Activated naive CD8-positive, alpha-beta T cell treated with anti-CD3 and anti-CD28 coated beads for 36 hours (primary cell): ENCODE measurements around the gene HSPG2. TPM values are rescaled to one million over a fixed set of nuclear protein-coding genes. Genes with fewer than 3 reads are reported as not detected.
A peak's percentile ranks its signal among the peaks of the same experiment; 100 is the strongest.
"Not testable (repeated sequence)": the region's sequence is repeated elsewhere in the genome, so short reads cannot be mapped to it uniquely, and the experiment has no call there.

ENCODE experiments used
- DNase-seq: peaks from one replicate; pipeline ENCODE4 v3.0.0; 2021
- H3K27ac Mint-ChIP-seq: one replicate; pipeline ENCODE4 v1.8.0; 2022; ENCODE audit warnings: mild to moderate bottlenecking, moderate library complexity, mixed read lengths
- H3K27me3 Mint-ChIP-seq: one replicate; pipeline ENCODE4 v1.8.0; 2022; ENCODE audit warnings: mild to moderate bottlenecking, mixed read lengths
- H3K36me3 Mint-ChIP-seq: one replicate; pipeline ENCODE4 v1.8.0; 2021; ENCODE audit warnings: mild to moderate bottlenecking, mixed read lengths
- H3K4me1 Mint-ChIP-seq: one replicate; pipeline ENCODE4 v1.8.0; 2021; ENCODE audit warnings: mixed read lengths
- H3K4me3 Mint-ChIP-seq: one replicate; pipeline ENCODE4 v1.8.0; 2022; ENCODE audit warnings: mild to moderate bottlenecking, moderate library complexity, mixed read lengths
- H3K9me3 Mint-ChIP-seq: one replicate; pipeline ENCODE4 v1.8.0; 2022; ENCODE audit warnings: mixed read lengths
- total RNA-seq, 2 experiments: library from RNA; stranded (reverse); gene quantifications; one replicate each; pipeline ENCODE4 v1.2.3, GENCODE V29; 2021

Gene HSPG2
- total RNA-seq, 2 experiments from 2014 or later = 11.0 to 11.6 TPM

- no peaks in the 10 kb centered on the region for H3K36me3 Mint-ChIP-seq
- no peak for DNase-seq
- no peak overlapping the region for H3K4me3 Mint-ChIP-seq
- no peak overlapping the region for H3K27ac Mint-ChIP-seq
- H3K27me3 Mint-ChIP-seq = peaks cover 4% of the 10 kb centered on the region
- H3K9me3 Mint-ChIP-seq = no peaks in the 10 kb centered on the region
- H3K4me1 Mint-ChIP-seq = no peaks in the 10 kb centered on the region
Measured at GRCh38 chr1:21804536-21804935, 132.6 kb downstream of the HSPG2 start.

DNA sequence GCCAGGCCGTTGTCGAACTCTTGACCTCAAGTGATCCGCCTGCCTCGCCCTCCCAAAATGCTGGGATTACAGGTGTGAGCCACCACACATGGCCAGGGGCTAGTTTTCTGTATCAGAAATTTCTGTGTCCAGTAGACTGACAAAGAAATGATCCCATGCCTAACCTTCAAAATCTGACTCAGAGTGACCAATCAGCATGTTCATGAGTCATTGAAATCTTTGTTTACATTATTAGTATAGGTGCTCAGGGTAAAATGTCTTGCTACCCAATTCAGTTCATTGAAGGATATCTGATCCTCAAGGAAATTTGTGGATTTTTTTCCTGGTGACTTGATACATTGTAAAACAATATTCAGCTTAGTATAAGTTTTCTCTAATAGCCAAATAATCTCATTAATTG, 136.0 kb downstream of the HSPG2 start:
- peaks cover 4% of the 10 kb centered on the region for H3K27me3 Mint-ChIP-seq
- H3K27ac Mint-ChIP-seq = no peak overlapping the region
- H3K4me3 Mint-ChIP-seq = no peak overlapping the region
- no peaks in the 10 kb centered on the region for H3K36me3 Mint-ChIP-seq
- no peaks in the 10 kb centered on the region for H3K9me3 Mint-ChIP-seq
- DNase-seq = no peak
- no peaks in the 10 kb centered on the region for H3K4me1 Mint-ChIP-seq

DNA sequence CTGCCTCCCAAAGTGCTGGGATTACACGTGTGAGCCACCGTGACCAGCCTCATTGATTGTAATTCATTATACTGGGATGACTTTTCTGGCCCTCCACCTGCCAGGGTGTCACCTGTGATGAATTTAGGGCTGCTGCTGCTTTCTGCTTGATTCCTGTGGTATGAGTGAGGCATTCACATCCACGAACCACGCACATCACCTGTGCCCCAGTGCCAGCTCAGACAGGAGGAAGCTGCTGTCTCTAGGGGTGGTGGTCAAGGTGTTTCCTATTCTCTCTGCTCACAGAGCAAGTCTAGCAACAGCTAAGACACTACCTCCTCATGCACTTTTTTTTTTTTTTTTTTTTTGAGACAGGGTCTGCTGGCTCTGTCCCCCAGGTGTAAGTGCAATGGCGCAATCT, 137.4 kb downstream of the HSPG2 start:
- no peak for DNase-seq
- no peaks in the 10 kb centered on the region for H3K4me1 Mint-ChIP-seq
- peaks cover 2% of the 10 kb centered on the region for H3K9me3 Mint-ChIP-seq
- no peak overlapping the region for H3K27ac Mint-ChIP-seq
- H3K27me3 Mint-ChIP-seq = peaks cover 4% of the 10 kb centered on the region
- H3K4me3 Mint-ChIP-seq = no peak overlapping the region
- no peaks in the 10 kb centered on the region for H3K36me3 Mint-ChIP-seq

GRCh38 chr1:21795075-21795474, 142.0 kb downstream of the HSPG2 start:
- peaks cover 6% of the 10 kb centered on the region for H3K4me1 Mint-ChIP-seq
- no peaks in the 10 kb centered on the region for H3K36me3 Mint-ChIP-seq
- no peak overlapping the region for H3K27ac Mint-ChIP-seq
- no peaks in the 10 kb centered on the region for H3K27me3 Mint-ChIP-seq
- no peak for DNase-seq
- H3K9me3 Mint-ChIP-seq = peaks cover 2% of the 10 kb centered on the region
- no peak overlapping the region for H3K4me3 Mint-ChIP-seq

DNA sequence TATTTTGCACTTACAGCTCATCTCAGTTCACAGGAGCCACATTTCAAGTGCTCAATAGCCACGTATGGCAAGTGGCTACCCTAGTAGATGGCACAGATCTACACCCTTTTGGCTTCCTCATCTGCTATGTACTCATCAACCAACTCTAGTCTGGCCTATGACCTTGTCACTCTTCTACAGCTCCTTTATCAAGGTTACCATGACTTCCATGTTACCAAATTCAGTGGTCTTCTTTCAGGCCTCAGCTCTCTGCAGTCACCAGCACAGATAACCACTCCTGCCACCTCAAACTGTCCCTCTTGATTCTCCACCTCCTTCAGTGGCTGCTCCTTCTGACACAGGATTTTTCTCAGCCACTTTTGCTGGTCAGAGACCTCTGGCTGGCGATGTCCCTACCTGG, 142.5 kb downstream of the HSPG2 start:
- H3K9me3 Mint-ChIP-seq = peaks cover 2% of the 10 kb centered on the region
- DNase-seq = no peak
- H3K27me3 Mint-ChIP-seq = no peaks in the 10 kb centered on the region
- H3K4me1 Mint-ChIP-seq = peaks cover 6% of the 10 kb centered on the region
- H3K27ac Mint-ChIP-seq = no peak overlapping the region
- H3K36me3 Mint-ChIP-seq = no peaks in the 10 kb centered on the region
- H3K4me3 Mint-ChIP-seq = no peak overlapping the region

GRCh38 chr1:21793104-21793503, 144.0 kb downstream of the HSPG2 start:
- Mint-ChIP-seq H3K27ac (no peak overlapping the region), H3K36me3 (no peaks in the 10 kb centered on the region)
- DNase-seq = no peak

DNA sequence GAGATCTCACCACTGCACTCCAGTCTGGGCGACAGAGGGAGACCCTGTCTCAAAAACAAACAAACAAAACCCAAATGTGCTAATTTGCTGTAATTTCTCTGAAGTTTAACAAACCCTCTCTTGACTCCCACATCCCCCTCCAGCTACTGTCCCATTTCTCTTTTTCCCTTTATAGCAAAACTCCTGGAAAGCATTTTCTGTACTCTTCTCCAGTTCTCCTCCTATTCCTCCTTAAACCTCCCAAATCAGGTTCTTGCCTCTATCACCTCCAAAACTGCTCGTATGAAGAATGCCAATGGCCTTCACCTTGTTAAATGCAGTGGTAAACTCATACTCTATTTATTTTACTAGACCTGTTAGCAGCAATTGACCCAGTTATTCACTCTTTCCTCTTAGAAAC, 150.5 kb downstream of the HSPG2 start:
- Mint-ChIP-seq H3K4me3 (no peak overlapping the region), H3K36me3 (no peaks in the 10 kb centered on the region), H3K27me3 (peaks cover 3% of the 10 kb centered on the region), H3K9me3 (no peaks in the 10 kb centered on the region), H3K27ac (no peak overlapping the region), H3K4me1 (peaks cover 6% of the 10 kb centered on the region)
- no peak for DNase-seq

More at GRCh38 chr1:21793104-21793503, 144.0 kb downstream of the HSPG2 start:
- Mint-ChIP-seq H3K4me3 (no peak overlapping the region), H3K9me3 (peaks cover 2% of the 10 kb centered on the region), H3K27me3 (no peaks in the 10 kb centered on the region), H3K4me1 (peaks cover 6% of the 10 kb centered on the region)

DNA sequence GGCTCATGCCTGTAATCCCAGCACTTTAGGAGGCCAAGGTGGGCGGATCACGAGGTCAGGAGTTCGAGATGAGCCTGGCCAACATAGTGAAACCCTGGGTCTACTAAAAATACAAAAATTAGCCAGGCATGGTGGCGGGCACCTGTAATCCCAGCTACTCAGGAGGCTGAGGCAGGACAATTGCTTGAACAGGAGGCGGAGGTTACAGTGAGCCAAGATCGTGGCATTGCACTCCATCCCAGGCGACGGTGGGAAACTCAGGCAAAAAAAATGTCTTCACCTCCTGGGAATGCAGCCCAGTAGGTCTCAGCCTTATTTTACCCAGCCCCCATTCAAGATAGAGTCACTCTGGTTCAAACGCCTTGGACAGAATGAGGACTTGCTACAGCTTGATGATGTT, 151.3 kb downstream of the HSPG2 start:
- DNase-seq, H3K27me3 Mint-ChIP-seq, H3K27ac Mint-ChIP-seq, H3K4me3 Mint-ChIP-seq, H3K9me3 Mint-ChIP-seq, H3K4me1 Mint-ChIP-seq, H3K36me3 Mint-ChIP-seq: not testable (repeated sequence)

- Mint-ChIP-seq H3K36me3 (peaks cover 3% of the 10 kb centered on the region), H3K9me3 (no peaks in the 10 kb centered on the region), H3K4me3 (peak overlapping the region; percentile 90), H3K27ac (peak overlapping the region; percentile 100), H3K4me1 (peaks cover 18% of the 10 kb centered on the region), H3K27me3 (peaks cover 3% of the 10 kb centered on the region)
- no peak for DNase-seq
Measured at GRCh38 chr1:21783679-21784603, 153.2 kb downstream of the HSPG2 start.

DNA sequence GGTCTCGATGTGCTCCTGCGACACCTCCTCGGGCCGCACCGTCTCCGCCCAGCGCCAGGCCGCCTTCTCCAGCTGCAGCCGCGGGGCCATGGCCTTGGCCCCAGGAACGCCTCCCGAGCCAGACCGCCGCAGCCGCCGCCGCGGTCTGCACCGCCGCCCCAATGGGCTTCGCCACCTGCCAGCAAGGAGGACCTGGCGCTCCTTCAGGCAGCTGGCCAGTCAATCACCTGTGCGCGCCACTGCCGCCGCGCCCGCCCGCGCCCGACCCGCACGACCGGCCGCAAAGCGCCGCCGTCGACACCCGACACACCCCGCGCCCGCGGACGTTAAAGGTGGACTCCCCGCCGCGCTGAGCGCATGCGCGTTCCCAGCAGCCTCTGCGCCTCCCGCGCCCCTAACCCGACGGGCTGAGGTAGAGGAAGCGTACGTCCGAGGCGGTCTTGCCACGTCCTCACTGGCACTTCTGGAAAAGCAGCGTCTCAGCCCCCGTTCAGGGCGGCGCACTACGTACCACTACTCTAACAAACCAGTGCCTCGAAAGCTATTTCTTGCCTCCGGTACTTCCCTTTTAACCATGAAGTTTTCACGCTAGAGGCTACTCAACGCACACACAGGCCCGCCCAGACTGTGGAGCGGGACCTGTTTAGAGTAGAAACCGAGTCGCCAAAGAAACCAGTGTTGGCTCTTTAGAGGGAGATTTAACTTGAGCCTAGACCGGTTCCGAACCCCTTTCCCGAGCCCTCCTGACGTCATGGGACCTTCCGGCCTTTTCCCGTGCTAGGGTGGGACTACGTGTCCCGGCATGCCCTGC, 154.0 kb downstream of the HSPG2 start, which contains the start of gene USP48:
USP48 (minus strand) TSS at position 282 of the 811 bp plus-strand sequence; CDS start at position 90, 192 bp downstream.
- Mint-ChIP-seq H3K9me3 (peaks cover under 1% of the 10 kb centered on the region), H3K36me3 (peaks cover 6% of the 10 kb centered on the region), H3K4me3 (peak within 1 kb of the TSS; percentile 90), H3K4me1 (peaks cover 23% of the 10 kb centered on the region), H3K27me3 (peaks cover 3% of the 10 kb centered on the region), H3K27ac (peak within 1 kb of the TSS; percentile 100)
- peak; percentile 98 for DNase-seq

- Mint-ChIP-seq H3K4me3 (peak overlapping the region; percentile 90), H3K27me3 (peaks cover 3% of the 10 kb centered on the region), H3K9me3 (peaks cover 4% of the 10 kb centered on the region), H3K27ac (peak overlapping the region; percentile 100), H3K36me3 (peaks cover 9% of the 10 kb centered on the region), H3K4me1 (peaks cover 24% of the 10 kb centered on the region)
- DNase-seq = peak; percentile 36
Measured at GRCh38 chr1:21782349-21782867, 154.7 kb downstream of the HSPG2 start.

DNA sequence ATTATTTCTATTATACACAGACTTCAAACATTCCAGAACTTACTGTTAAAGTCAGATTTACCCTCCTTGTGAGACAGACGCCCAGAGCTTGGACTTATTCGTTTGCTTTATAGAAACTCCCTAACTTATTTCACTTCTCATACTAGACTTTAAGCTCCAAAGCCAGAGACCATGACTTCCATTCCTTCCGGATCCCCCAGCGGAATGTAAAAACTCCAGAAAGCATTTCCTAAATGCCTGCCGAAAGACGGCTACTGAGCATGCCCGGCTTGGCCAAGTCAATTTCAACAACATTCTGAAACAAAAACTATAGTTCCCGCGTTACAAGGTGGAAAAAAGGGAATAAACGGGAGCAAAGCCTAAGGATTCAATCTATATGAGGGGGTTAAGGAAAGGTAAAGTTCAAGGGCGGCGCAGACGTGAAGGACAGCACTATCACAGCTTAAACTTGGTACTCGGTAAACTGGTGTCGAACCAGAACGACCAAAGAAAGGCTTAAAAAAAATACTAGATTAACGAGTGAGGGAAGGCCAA, 155.2 kb downstream of the HSPG2 start:
- Mint-ChIP-seq H3K9me3 (peaks cover 6% of the 10 kb centered on the region), H3K27ac (peak overlapping the region; percentile 100), H3K4me3 (peak overlapping the region; percentile 90), H3K36me3 (peaks cover 12% of the 10 kb centered on the region), H3K27me3 (peaks cover 3% of the 10 kb centered on the region), H3K4me1 (peaks cover 27% of the 10 kb centered on the region)
- DNase-seq = no peak

DNA sequence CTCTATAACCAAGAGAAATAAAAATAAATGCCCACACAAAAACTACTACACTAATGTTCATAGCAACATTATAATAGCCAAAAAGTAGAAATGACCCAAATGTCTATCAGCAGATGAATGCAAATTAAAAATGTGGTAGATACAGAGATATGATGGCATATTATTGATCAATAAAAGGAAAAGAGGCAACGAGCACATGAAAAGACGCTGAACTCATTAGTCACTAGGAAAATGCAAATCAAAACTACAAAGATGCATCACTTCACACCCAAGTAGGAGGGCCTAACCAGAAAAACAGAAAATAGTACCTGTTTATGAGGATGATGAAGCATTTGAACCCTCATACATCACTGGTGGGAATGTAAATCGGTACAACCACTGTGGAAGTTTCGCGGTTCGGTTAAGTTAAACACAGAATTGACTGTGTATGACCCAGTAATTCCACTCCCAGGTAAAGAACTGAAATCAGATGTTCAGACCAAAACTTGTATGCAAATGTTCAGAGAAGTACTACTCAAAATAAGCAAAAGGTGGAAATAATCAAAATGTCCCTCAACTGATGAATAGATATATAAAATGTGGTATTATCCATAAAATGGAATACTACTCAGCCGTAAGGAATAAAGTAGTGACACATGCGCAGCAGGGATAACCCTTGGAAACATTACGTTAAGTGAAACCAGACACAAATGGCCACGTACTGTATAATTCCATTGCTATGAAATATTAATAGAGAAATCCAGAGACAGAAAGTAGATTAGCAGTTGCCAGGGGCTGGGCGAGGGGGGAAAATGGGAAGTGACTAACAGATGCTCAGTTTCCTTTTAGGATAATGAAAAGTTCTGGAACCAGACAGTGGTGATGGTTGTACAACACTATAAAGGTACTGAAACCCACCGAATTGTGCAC, 157.2 kb downstream of the HSPG2 start:
- Mint-ChIP-seq H3K9me3 (peaks cover 6% of the 10 kb centered on the region), H3K36me3 (peaks cover 15% of the 10 kb centered on the region), H3K4me3 (peak overlapping the region; percentile 70), H3K4me1 (peaks cover 42% of the 10 kb centered on the region), H3K27ac (peak overlapping the region; percentile 92), H3K27me3 (peaks cover 3% of the 10 kb centered on the region)
- DNase-seq = peak; percentile 52

DNA sequence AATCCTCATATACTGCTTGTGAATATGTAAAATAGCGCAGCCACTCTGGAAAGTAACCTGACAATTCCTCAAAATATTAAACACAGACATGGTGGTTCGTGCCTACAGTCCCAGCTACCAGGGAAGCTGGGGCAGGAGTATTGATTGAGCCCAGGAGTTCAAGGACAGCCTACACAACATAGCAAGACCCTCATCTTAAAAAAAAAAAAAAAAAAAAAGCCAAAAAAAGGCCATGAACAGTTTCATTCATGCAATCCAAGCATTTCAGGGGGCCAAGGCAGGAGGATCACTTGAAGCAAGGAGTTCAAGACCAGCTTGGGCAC, 158.7 kb downstream of the HSPG2 start:
- Mint-ChIP-seq H3K27me3 (peaks cover 2% of the 10 kb centered on the region), H3K4me3 (peak overlapping the region; percentile 10), H3K4me1 (peaks cover 45% of the 10 kb centered on the region), H3K27ac (peak overlapping the region; percentile 25), H3K9me3 (peaks cover 6% of the 10 kb centered on the region), H3K36me3 (peaks cover 17% of the 10 kb centered on the region)
- no peak for DNase-seq
